Mesothelial cell of epicardium (in vitro differentiated cells): ENCODE data around the gene OLA1. TPM values are rescaled to one million over a fixed set of nuclear protein-coding genes. Genes with fewer than 3 reads are reported as not detected.

ENCODE experiments used
- DNase-seq, 2 experiments: peaks; one replicate each; pipeline ENCODE4 v3.0.0; 2021; ENCODE audit warnings: low spot score in 2 of 2; ENCODE audit not compliant: unreplicated experiment in 2 of 2
- H3K27ac Mint-ChIP-seq: 2 replicates; pipeline ENCODE4 v1.8.0; 2021; ENCODE audit warnings: mixed read lengths
- H3K27me3 Mint-ChIP-seq: 2 replicates; pipeline ENCODE4 v1.8.0; 2021; ENCODE audit warnings: low read depth, mixed read lengths
- H3K36me3 Mint-ChIP-seq: 2 replicates; pipeline ENCODE4 v1.8.0; 2021; ENCODE audit warnings: mixed read lengths
- H3K4me1 Mint-ChIP-seq: 2 replicates; pipeline ENCODE4 v1.8.0; 2021; ENCODE audit warnings: mixed read lengths
- H3K4me3 Mint-ChIP-seq: 2 replicates; pipeline ENCODE4 v1.8.0; 2021; ENCODE audit warnings: mild to moderate bottlenecking, moderate library complexity, mixed read lengths
- H3K9me3 Mint-ChIP-seq: 2 replicates; pipeline ENCODE4 v1.8.0; 2021; ENCODE audit warnings: mixed read lengths
- CTCF ChIP-seq: fragments of 200-600 bp; sonication (generic); IDR thresholded peaks from one replicate; pipeline ENCODE4 v1.5.0; 2021; ENCODE audit warnings: antibody characterized with exemption; ENCODE audit not compliant: unreplicated experiment
- total RNA-seq: library from RNA; stranded (reverse); gene quantifications from 3 replicates; pipeline ENCODE4 v1.2.1, GENCODE V29; 2021

OLA1 gene
- total RNA-seq, 1 donor from 2014 or later, result 87.3 TPM

- Mint-ChIP-seq H3K4me3 (no peak overlapping the region), H3K9me3 (no peaks in the 10 kb centered on the region), H3K27ac (peak overlapping the region; percentile 92), H3K27me3 (no peaks in the 10 kb centered on the region), H3K4me1 (peaks cover 58% of the 10 kb centered on the region), H3K36me3 (no peaks in the 10 kb centered on the region)
- no peak for TF ChIP-seq CTCF
- DNase-seq, result peak; percentile 28 to 49
Observed at GRCh38 chr2:174023591-174024523, 224.5 kb downstream of the OLA1 start.

Other genes starting within 250 kb of the OLA1 start
- gene SP9, start 86.4 kb upstream of the OLA1 start, total RNA-seq, result 1.1 to 1.4 TPM (median 1.3 TPM) in 3 replicates
- 26.5 to 29.0 TPM (median 26.8 TPM) in 3 replicates for gene SCRN3, start 147.2 kb upstream of the OLA1 start, total RNA-seq
- 4.4 to 7.2 TPM (median 4.6 TPM) in 3 replicates for gene GPR155, start 238.5 kb upstream of the OLA1 start, total RNA-seq